ENCODE results near the gene MRPL20.
"Not testable (repeated sequence)": the region's sequence is repeated elsewhere in the genome, so short reads cannot be mapped to it uniquely, and the experiment has no call there.

Gene MRPL20

DNA sequence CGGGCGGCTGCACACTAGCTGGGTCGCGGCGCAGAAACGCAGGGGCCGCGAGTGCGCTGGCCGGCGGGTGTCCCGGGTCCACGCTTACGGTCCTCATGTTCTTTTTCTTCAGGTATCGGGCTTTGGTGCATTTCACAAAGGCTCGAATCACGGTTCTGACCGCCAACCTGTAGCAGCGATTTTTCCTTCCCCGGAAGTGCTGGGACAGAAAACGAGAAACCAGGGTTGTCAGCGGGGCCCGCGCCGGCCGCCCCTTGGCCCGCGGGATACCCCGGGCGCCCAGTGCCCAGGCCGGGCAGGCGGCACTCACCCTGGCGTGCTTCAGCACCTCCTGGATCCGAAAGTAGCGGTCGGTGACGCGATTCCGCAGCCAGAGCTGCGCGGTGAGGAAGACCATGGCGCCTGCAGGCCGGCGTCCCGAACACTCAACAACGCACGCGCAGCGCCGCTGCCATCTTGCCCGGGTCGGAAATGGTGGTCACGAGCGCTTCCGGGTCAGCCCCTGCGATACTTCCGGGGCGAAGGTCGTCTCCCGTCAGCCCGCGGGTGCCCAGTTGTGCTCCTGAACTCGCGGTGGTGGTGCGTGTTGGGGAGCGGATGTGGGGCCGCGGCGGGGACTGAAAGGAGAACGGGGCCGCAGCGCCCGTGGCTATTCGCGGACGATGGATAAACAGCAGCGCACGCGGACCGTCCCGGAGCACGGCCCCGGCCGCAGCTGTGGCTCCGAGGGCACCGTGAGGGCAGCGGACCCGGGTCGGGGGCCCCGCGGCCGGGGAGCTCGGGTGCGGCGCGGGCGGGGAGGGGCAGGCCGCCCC lies at the start of gene MRPL20:
TSS of gene MRPL20 (minus strand) at position 473 of the 815 bp plus-strand sequence. CDS start at position 397, 76 bp downstream.
- H3K4me1 ChIP-seq (ENCODE audit: insufficient read depth, poor library complexity, severe bottlenecking), result peaks cover 14% of the 10 kb centered on the region
- H3K4me3 ChIP-seq (ENCODE audit: severe bottlenecking), result peak within 1 kb of the TSS; percentile 81
- TF ChIP-seq, protein P1, sequence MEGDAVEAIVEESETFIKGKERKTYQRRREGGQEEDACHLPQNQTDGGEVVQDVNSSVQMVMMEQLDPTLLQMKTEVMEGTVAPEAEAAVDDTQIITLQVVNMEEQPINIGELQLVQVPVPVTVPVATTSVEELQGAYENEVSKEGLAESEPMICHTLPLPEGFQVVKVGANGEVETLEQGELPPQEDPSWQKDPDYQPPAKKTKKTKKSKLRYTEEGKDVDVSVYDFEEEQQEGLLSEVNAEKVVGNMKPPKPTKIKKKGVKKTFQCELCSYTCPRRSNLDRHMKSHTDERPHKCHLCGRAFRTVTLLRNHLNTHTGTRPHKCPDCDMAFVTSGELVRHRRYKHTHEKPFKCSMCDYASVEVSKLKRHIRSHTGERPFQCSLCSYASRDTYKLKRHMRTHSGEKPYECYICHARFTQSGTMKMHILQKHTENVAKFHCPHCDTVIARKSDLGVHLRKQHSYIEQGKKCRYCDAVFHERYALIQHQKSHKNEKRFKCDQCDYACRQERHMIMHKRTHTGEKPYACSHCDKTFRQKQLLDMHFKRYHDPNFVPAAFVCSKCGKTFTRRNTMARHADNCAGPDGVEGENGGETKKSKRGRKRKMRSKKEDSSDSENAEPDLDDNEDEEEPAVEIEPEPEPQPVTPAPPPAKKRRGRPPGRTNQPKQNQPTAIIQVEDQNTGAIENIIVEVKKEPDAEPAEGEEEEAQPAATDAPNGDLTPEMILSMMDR (IDR thresholded peaks at IDR 0.05; ENCODE audit: poor library complexity, severe bottlenecking), result no peak
- H3K27me3 ChIP-seq (ENCODE audit: insufficient read depth, poor library complexity, severe bottlenecking), result no peaks in the 10 kb centered on the region
- no peaks in the 10 kb centered on the region for H3K9me3 ChIP-seq (ENCODE audit: severe bottlenecking)
- H3K27ac ChIP-seq (ENCODE audit: poor library complexity, severe bottlenecking), result peak within 1 kb of the TSS; percentile 60
- DNase-seq (ENCODE audit: low spot score) (peak; percentile 93), ATAC-seq (ENCODE audit: low read depth) (peak; percentile 93)
- H3K36me3 ChIP-seq (ENCODE audit: low read depth), result peaks cover 39% of the 10 kb centered on the region

DNA sequence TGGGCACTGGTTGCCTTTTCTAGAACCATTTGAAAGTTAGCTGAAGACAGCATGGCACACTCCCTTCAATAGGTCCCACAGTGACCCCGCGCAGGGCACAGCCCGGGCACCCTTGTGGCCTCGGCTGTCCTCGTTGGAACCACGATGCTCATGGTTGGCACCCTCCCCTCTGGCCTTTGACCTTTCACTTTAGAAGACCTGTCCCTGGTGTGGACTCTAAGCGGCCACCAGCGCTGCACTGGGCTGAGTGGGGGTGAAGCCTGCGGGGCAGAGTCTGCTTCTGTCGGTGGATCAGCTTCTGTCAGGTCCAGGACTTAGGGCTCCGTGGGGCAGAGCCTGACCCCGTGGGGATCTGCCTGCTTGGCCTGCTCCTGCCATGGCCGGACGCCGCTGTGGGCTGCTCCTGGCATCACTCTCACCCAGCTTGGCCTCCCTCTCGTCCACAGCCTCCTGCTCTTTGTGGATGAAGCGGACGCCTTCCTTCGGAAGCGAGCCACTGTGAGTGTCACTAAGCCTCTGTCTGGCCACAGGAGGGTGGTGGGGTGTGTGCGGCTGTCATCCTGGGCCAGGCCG lies 49.7 kb upstream of the MRPL20 start:
- DNase-seq (ENCODE audit: low spot score); H3K27me3 ChIP-seq (ENCODE audit: insufficient read depth, poor library complexity, severe bottlenecking); H3K9me3 ChIP-seq (ENCODE audit: severe bottlenecking); ATAC-seq (ENCODE audit: low read depth); H3K36me3 ChIP-seq (ENCODE audit: low read depth); H3K27ac ChIP-seq (ENCODE audit: poor library complexity, severe bottlenecking); H3K4me3 ChIP-seq (ENCODE audit: severe bottlenecking); H3K4me1 ChIP-seq (ENCODE audit: insufficient read depth, poor library complexity, severe bottlenecking): not testable (repeated sequence)

DNA sequence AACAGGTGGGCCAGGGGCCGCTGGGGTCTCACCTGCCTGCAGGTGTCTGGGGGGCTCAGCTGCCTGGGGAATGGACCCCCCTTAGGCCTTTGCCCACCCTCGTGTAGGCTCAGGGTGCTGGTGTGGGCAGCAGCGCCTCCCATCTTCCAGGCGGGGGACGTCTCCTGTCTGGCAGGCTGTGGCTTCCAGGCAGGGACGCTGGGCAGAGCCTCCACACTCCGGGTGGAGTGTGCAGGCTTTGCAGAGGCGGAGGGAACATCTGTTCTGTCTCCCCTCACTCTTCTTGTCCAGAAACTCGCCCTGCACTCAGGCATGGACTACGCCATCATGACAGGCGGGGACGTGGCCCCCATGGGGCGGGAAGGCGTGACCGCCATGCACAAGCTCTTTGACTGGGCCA lies 48.8 kb upstream of the MRPL20 start:
- ATAC-seq (ENCODE audit: low read depth); DNase-seq (ENCODE audit: low spot score); H3K27ac ChIP-seq (ENCODE audit: poor library complexity, severe bottlenecking); H3K4me3 ChIP-seq (ENCODE audit: severe bottlenecking); H3K4me1 ChIP-seq (ENCODE audit: insufficient read depth, poor library complexity, severe bottlenecking); H3K36me3 ChIP-seq (ENCODE audit: low read depth); H3K27me3 ChIP-seq (ENCODE audit: insufficient read depth, poor library complexity, severe bottlenecking); H3K9me3 ChIP-seq (ENCODE audit: severe bottlenecking): not testable (repeated sequence)

DNA sequence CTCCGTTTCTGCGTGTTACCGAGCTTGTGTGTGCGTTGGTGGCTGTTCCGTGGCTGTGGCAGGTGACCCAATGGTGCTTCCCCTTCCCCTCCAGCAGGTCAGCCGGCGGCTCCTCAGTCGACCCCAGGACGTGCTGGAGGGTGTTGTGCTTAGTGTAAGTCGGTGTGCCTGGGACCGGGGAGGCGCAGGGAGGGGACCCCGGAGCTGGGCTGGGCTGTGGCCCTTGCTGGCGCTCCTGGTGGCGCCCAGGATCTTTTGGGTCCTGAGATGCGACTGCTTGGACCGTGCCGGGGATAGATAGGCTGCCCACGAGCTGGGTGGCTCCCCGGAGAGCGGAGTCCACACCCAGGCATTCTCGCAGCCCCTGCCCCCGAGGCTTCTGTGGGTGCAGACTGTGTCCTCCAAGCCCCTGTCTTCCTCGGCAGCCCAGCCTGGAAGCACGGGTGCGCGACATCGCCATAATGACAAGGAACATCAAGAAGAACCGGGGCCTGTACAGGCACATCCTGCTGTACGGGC lies 48.3 kb upstream of the MRPL20 start:
- no peaks in the 10 kb centered on the region for H3K9me3 ChIP-seq (ENCODE audit: severe bottlenecking)
- no peaks in the 10 kb centered on the region for H3K27me3 ChIP-seq (ENCODE audit: insufficient read depth, poor library complexity, severe bottlenecking)
- no peak overlapping the region for H3K27ac ChIP-seq (ENCODE audit: poor library complexity, severe bottlenecking)
- TF ChIP-seq, protein P1 (IDR thresholded peaks at IDR 0.05; ENCODE audit: poor library complexity, severe bottlenecking), result no peak
- DNase-seq (ENCODE audit: low spot score) (no peak), ATAC-seq (ENCODE audit: low read depth) (no peak)
- H3K4me3 ChIP-seq (ENCODE audit: severe bottlenecking), result no peak overlapping the region
- H3K4me1 ChIP-seq (ENCODE audit: insufficient read depth, poor library complexity, severe bottlenecking), result no peaks in the 10 kb centered on the region
- no peaks in the 10 kb centered on the region for H3K36me3 ChIP-seq (ENCODE audit: low read depth)

DNA sequence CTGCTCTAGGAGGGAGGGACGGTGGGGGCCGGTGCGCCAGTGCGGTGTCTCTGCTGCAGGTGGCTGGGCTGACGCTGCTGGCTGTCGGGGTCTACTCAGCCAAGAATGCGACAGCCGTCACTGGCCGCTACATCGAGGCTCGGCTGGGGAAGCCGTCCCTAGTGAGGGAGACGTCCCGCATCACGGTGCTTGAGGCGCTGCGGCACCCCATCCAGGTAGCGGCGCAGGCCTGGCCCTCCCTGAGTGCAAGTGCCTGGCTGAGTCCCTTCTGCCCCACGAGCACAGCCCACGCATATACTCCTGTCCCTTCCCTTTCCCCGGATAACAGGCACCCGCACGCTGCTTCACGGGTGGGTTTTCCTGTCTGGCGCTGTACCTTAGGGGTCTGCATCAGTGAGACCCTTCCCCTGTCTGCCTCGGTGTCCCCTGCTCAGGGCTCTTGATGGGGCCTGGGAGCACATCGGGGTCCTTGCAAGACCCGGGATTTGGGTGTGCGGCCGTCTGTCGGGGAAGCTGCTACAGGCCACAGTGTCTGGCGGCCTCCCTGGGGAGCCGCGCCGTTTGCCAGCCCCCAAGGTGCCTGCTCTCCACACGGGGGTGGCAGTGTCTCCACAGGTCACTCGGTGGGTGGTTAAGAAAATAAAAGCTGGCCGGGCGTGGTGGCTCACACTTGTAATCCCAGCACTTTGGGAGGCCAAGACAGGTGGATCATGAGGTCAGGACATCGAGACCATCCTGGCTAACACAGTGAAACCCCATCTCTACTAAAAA lies 47.4 kb upstream of the MRPL20 start:
- not testable (repeated sequence) for H3K36me3 ChIP-seq (ENCODE audit: low read depth); H3K27ac ChIP-seq (ENCODE audit: poor library complexity, severe bottlenecking); ATAC-seq (ENCODE audit: low read depth); H3K9me3 ChIP-seq (ENCODE audit: severe bottlenecking); H3K4me1 ChIP-seq (ENCODE audit: insufficient read depth, poor library complexity, severe bottlenecking); H3K27me3 ChIP-seq (ENCODE audit: insufficient read depth, poor library complexity, severe bottlenecking); DNase-seq (ENCODE audit: low spot score); H3K4me3 ChIP-seq (ENCODE audit: severe bottlenecking)

DNA sequence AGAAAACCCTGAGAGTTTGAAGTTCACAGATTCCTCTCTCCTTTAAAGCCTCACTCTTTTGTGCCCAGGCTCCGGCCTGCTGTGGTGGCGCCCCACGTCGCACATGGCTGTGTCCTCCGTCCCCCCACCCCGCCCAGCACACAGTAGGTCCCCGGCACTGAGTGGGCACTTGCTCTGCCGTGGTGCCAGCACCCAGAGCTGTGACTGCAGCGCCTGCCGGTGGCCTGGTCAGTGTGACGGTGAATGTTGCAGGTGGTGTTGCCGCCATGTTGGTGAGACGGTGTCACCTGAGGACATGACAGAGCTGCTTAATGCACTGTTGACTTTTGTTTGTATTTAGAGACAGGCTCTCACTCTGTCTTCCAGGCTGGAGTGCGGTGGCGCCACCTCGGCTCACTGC lies 45.8 kb upstream of the MRPL20 start:
- no peak for ATAC-seq (ENCODE audit: low read depth)
- H3K4me3 ChIP-seq (ENCODE audit: severe bottlenecking), result no peak overlapping the region
- no peaks in the 10 kb centered on the region for H3K4me1 ChIP-seq (ENCODE audit: insufficient read depth, poor library complexity, severe bottlenecking)
- H3K27ac ChIP-seq (ENCODE audit: poor library complexity, severe bottlenecking), result no peak overlapping the region
- TF ChIP-seq, protein P1 (IDR thresholded peaks at IDR 0.05; ENCODE audit: poor library complexity, severe bottlenecking), result no peak
- DNase-seq (ENCODE audit: low spot score), result no peak
- no peaks in the 10 kb centered on the region for H3K9me3 ChIP-seq (ENCODE audit: severe bottlenecking)
- H3K27me3 ChIP-seq (ENCODE audit: insufficient read depth, poor library complexity, severe bottlenecking), result no peaks in the 10 kb centered on the region
- no peaks in the 10 kb centered on the region for H3K36me3 ChIP-seq (ENCODE audit: low read depth)

DNA sequence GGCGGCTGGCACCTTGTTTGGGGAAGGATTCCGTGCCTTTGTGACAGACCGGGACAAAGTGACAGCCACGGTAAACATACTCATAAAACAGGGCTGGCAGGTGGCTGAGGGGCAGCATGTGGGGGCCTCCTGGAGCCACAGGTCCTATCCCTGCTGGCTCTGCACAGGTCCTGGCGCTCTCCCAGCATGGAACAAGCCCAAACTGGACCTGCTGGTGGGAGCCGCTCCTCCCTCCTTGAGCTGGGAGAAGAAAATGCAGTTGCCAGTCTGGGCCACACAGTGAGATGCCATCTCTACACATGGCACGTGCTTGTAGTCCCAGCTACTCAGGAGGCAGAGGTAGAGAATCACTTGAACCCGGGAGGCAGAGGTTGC lies 45.3 kb upstream of the MRPL20 start:
- peak; percentile 29; the same call in 1 of the 3 replicates for ATAC-seq (ENCODE audit: low read depth)
- H3K36me3 ChIP-seq (ENCODE audit: low read depth); DNase-seq (ENCODE audit: low spot score); H3K4me1 ChIP-seq (ENCODE audit: insufficient read depth, poor library complexity, severe bottlenecking); H3K27ac ChIP-seq (ENCODE audit: poor library complexity, severe bottlenecking); H3K4me3 ChIP-seq (ENCODE audit: severe bottlenecking); H3K9me3 ChIP-seq (ENCODE audit: severe bottlenecking); H3K27me3 ChIP-seq (ENCODE audit: insufficient read depth, poor library complexity, severe bottlenecking): not testable (repeated sequence)
